NCI-H526 treated with DMSO at 0.1 percent for 48 hours (cell line): Measurements from ENCODE around the gene FSD2.
"Not testable (repeated sequence)": the region's sequence is repeated elsewhere in the genome, so short reads cannot be mapped to it uniquely, and the experiment has no call there.

Experiments
- DNase-seq: peaks from one replicate; lab custom pipeline; 2025; lab: John Stamatoyannopoulos, UW

The FSD2 gene

GRCh38 chr15:82792068-82792467 lies 13.8 kb downstream of the FSD2 start:
- DNase-seq = peak; percentile 33

DNA sequence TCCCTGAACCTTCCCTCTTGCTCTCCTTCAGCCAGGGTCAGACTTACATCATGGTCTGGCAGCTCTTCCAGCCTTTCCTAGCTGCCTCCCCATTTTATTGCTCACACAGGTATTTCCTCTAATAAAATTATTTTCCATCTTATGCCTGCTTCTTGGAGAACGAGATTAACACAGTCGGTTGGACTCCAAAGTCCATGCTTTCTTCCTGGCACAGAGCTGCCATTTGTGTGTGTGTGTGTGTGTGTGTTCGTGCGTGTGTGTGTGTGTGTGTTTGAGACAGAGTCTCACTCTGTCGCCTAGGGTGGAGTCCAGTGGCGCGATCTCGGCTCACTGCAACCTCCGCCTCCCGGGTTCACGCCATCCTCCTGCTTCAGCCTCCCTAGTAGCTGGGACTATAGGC lies 15.5 kb downstream of the FSD2 start:
- DNase-seq = no peak

DNA sequence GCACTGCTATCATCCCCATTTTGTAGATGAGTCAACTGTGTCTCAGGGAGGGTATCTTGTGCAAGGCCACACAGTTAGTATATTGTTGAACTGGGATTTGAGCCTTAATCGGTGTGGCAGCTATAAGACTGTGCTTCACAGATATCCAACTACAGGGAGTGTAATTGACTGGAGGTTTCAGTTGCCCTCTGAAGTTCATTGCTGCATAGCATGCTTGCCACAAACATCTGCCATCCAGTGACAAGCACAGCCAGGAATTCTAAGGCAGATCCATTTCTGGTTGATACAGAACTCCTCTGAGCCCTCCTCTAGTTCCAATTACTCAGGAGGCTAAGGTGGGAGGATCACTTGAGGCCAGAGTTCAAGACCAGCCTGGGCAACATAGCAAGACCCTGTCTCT lies 16.4 kb downstream of the FSD2 start:
- DNase-seq = no peak

DNA sequence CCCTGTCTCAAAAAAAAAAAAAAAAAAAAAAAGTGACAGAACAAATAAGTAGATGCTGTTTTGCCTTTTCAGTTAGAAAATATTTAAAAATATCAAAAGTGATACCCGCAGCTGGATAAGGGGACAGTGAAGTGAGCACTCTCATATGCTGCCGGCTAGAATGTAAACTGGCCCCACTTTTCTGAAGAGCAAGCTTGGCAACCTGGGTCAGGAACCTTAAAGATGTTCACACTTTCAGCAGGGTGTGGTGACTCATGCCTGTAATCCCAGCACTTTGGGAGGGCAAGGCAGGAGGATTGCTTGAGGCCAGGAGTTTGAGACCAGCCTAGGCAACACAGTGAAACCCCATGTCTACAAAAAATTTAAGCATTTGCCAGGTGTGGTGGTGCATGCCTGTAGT lies 17.4 kb downstream of the FSD2 start:
- no peak for DNase-seq

DNA sequence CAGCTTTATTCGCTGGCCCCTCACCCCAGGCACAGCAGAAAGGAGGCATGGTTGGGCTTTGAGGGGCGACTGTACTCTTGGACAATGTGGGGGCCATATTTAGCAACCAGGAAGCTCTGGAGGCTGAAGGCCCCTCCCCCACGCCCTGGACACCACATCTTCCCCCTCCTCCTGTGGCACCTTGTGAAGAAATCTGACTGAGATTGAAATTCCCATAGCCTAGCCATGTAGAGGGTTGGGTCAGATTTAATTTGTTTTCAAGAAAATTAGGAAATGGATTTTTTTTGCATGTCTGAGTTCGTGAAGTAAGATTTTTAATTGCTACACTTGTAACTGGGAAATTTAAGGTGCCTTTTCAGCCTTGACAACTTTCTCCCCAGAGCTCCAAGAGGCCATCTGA lies 24.5 kb downstream of the FSD2 start:
- no peak for DNase-seq

DNA sequence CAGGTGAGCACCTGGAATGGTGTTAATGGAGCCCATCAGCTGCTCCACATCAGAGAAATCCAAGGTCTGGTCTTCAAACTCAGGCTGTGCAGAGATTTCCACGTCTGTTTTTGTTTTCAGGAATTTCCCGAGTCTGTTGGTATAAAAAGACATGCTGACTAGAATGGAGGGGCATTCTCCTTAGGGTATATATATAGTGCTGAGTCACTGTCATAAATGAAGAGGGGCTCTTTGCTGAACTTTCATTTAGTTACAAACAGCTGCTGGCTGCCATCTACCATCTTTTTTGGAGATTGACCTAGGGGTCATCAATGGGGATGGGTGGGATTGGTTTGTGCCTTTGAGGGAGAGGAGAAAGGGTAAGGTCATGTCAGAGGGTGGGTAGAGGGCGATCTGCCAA lies 27.1 kb downstream of the FSD2 start:
- DNase-seq = no peak

DNA sequence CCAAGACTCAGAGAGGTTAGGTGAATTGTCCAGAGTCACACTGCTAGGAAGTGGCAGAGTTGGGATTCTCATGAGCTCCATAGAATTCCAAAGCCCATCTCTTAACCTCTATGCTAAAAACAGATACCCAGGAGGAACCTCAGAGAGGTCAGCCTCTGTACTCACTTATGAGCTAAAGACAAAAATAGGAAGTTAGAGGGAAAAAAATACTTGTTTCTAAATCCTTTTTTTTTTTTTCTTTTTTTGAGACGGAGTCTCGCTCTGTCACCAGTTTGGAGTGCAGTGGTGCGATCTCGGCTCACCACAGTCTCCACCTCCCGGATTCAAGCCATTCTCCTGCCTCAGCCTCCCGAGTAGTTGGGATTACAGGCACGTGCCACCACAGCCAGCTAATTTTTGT lies 31.4 kb downstream of the FSD2 start:
- DNase-seq = no peak

DNA sequence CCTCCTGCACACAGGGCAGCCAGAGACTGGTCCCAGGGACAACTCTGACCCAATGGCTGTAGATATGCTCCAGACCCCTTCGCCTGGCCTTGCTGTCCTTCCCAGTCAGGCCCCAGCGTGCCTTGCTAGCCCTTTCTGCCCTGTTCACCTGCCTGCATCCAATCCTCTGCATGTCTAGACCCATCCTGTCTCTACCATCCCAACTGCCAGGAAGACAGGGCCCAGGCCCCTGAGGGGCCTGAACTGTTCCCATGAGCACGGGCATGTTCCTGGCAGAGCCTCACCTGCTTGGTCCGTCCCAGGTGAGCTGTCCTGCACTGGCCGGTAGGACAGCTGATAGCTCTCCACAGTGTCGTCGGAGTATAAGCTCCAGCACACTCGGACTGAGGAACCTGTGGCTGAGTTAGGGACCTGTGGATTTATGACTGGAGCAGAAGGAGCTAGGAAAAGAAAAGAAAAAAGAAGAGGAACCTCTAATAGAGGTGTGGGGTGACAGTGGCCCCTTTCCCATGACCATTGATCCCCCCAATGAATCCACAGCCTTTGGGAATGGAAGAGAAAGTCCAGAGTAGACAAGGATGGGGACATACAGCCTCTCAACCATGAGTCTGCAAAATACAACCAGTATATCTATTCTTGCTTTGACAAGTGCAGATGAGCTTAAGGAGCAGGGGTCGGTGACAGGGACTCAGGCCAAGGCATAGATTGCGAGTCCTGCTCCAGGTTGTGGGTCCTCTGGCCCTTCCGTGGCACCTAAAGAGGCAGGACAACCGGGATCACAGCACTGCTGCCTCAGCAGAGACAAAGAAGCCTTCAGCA lies 33.9 kb downstream of the FSD2 start:
- DNase-seq = no peak

DNA sequence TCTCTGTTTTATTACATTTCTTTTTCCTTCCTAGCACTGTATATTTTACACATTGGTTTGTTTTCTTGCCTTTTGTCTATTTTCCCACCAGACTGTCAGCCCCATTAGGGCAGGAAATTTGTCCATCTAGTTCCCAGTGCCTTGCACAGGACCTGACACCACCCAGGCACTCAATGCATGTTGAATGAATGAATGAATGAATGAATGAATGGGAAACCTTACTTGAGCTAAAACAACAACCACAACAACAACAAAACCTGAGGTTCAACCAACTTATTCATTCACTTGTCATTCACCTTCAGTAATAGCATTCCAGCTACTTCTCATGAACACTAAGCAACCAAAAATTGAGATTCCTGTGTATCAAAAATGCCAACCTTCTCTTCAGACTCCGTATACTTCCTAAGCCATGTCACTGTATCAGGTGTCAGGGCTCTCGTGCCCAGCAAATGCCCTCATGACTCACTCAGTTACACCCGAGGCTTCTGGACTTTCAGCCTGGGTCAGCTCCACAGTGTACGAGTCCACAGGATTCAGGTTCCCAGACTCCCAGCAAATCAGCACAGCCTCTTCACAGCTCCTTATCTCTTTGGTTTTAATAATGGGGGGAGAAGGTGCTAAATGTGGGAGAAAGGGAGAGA lies 37.3 kb downstream of the FSD2 start:
- no peak for DNase-seq

- DNase-seq = no peak
Measured at GRCh38 chr15:82767163-82767829, 38.6 kb downstream of the FSD2 start.

GRCh38 chr15:82766201-82766600 lies 39.7 kb downstream of the FSD2 start:
- not testable (repeated sequence) for DNase-seq

- no peak for DNase-seq
Measured at GRCh38 chr15:82764740-82765139, 41.1 kb downstream of the FSD2 start.

DNA sequence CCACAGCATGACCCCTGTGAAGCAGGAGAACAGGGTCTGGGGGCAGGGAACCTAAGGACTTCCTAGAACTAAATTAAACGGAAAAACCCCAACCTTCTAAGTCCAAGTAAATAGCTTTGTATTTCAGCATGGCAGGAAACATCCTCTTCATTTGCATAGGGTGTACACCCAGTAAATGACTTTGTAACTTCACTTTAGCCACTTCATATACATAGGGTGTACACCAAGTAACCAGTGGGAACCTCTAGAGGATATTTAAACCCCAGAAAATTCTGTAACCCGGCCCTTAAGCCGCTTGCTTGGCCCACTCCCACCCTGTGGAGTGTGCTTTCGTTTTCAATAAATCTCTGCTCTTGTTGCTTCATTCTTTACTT lies 41.8 kb downstream of the FSD2 start:
- no peak for DNase-seq

GRCh38 chr15:82763361-82764116 lies 42.3 kb downstream of the FSD2 start:
- no peak for DNase-seq

GRCh38 chr15:82751308-82751707 lies 54.6 kb downstream of the FSD2 start:
- DNase-seq = no peak

DNA sequence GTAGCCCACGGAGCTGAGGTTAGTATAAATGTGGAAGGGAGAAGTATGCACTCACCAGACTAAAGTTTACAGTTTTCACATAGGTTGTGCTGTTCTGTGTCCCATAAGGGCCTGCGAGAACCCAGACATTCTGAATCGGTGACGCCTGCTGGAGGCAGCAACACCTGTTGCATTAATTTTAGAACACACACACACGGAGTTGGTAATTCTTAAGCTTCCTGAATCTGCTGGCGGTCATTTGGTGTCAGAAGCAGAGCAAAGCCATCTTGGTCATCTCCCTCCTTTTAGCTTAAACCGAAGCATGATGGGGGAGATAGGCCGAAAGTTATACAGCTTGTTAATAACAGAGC lies 55.1 kb downstream of the FSD2 start:
- no peak for DNase-seq

DNA sequence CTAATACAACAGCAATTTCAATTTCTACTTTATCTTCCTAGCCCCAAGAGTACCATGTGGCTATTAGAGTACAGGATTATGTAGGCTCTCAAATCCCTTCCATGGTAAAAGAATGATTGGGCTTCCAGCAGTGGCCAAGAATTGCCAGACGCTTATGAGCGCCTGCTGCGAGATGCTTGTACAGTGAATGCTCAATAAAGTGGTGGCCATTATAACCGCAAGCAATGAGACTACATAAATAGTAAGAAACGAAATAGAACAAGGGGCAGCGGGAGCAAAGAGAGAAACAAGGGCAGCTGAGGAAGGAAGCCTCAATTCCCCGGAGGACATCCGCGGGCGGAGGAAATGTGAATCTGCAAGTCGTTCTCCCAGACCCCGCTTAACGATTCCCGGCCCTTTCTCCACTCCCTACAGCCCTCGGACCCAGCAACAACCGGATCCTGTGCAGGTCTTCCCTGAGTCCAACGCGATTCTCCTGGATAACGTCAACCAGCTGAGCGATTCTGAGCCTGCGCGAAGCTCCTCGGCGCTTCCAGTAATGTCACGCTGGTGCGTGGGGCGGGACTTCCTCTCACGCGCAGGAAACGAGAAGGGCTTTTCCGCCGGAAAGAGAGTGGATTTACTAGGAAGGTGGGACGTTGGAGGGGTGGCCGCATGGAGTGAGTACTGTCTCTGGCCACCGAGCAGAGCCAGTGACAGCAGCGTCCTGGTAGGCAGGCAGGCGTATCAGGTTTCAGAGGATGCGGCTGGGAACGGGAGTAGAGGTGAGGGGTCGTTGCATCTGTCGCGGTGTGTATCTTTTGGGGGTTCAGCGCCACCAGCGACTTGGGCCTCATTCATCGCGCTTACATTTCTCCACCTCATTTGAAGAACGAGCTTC lies 55.7 kb downstream of the FSD2 start:
- DNase-seq = peak; percentile 89

- no peak for DNase-seq
Measured at GRCh38 chr15:82748315-82748714, 57.6 kb downstream of the FSD2 start.

DNA sequence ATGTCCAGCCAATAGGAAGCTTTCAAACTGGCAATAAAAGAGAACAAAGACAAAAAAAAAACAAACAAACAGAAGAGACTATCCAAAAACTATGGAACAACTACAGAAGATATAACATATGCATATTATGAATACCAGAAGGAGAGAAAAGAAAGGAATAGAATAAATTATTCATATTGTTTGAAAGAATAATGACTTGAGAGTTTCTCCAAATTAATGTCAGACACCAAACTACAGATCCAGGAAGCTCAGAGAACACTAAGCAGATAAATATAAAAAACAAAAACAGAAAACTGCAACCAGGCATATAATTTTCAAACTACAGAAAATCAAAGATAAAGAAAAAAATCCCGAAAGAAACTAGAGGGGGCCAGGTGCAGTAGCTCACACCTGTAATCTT lies 62.1 kb downstream of the FSD2 start:
- DNase-seq = no peak

- DNase-seq = no peak
Measured at GRCh38 chr15:82742134-82742533, 63.7 kb downstream of the FSD2 start.

DNA sequence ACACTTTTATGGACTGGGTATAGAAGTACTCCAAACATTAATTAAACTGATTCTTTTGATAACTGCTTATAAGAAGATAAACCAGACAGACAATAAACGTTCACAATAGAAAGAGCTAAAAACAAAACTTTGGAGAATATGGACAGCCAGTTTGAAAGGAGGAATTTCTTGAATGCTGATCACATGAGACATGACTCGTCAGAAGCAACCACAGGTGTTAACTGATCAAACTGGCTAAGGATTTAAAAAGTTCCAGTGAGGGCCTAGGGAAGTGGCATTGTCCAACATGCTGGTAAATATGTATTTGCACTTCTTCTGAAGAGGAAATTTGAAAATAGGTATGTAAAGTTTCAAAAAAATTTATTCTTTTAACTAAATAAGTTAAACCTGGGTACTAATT lies 66.8 kb downstream of the FSD2 start:
- no peak for DNase-seq

DNA sequence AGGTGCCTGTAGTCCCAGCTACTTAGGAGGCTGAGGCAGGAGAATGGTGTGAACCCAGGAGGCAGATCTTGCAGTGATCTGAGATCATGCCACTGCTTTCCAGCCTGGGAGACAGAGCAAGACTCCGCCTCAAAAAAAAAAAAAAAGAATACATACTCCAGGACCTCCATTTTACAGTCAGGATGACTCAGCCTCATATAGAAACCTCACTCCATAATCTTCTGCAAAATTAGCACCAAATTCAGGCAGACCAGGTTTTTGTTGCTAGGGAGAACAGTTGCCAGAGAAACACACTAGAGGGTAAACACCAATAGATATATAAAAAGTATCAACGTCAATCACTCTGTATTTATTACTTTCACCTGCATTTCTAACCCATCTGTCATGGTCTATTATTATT lies 67.9 kb downstream of the FSD2 start:
- DNase-seq = no peak
